T-helper 2 cell treated with Interferon-gamma antibody and Interleukin-4, amounts not matched to agents 100 ng/mL and 5 ng/mL, for 36 hours (primary cell): ENCODE results near the gene HDAC7. TPM values are rescaled to one million over a fixed set of nuclear protein-coding genes. Genes with fewer than 3 reads are reported as not detected.

Experiments used
- intact Hi-C: fragments of 100-400 bp; cut with micrococcal nuclease; formaldehyde crosslinking; loops from one replicate; pipeline ENCODE4 v1.15.1; 2023
- total RNA-seq: library from RNA; stranded (reverse); gene quantifications from 2 replicates; pipeline ENCODE4 v1.2.3, GENCODE V29; 2022

HDAC7 gene
- total RNA-seq, 1 donor from 2014 or later = 150 TPM

DNA sequence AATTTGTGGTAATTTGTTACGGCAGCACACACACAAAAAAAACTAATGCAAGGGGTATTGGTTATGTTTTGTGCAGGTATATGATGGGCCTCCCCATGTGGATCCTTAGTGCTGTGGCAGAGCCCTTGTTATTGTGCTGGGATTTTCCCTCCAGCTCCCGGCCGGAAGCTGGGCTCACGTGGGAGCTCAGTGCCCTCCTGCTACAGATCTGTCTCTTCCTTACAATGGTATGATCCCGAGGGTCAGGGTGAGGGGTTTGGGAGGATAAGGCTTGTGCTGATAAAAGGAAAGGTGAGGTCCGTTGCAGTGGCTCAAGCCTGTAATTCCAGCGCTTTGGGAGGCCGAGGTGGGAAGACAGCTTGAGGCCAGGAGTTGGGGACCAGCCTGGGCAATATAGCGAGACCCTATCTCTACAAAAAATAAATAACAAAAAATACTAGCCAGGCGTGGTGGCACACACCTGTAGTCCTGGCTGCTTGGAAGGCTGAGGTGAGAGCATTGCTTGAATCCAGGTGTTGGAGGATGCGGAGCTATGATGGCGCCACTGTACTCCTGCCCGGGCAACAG lies 47.5 kb downstream of the HDAC7 start:
- intact Hi-C loops = loop anchor here (2.0 kb wide), 1 partner anchor 41 kb away; no protein-coding TSS in a partner anchor

DNA sequence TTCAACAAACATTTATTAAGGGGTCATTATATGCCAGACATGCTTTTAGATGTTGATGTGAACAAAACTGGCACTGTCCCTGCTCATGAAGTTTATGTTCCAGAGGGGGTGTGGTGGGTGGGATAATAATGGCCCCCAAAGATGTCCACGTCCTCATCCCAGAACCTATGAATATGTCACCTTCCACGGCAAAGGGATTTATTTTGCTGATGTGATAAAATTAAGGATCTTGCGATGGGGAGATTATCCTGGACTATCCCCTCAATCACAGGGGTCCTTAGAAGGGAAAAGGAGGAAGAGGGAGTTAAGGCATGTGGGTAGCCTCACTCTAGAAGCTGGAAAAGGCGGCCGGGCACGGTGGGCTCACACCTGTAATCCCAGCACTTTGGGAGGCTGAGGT lies 48.4 kb downstream of the HDAC7 start:
- intact Hi-C loops = no loop called here

DNA sequence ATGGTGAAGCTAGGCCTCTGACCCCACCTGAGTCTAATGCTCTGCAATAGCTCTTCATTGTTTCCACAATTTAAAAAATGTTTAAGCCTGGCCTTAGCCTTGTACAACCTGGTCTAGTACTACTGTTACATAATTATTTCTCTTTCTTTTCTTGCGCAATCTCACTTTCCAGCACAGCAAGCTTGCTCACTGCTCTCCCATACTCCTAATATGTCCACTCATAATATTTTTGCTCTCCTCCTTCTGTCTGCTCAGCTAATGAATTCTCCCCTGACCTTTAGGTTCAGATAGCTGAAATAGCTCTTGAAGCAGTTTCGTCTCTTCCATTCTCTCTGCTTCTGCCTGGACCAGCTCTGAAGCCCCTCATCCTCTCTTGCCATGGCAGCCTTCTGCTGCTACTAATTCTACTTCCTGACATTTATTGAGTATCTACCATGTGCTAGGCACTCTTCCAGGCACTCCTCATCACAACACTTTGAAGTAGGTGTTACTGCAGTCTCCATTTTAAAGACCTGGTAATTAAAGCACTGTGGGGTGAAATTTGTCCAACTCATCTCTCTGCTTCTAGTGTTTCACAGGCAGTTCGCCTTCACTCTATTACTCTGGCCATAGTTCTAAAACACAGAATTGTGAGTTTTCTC lies 49.5 kb downstream of the HDAC7 start:
- intact Hi-C loops = no loop called here

DNA sequence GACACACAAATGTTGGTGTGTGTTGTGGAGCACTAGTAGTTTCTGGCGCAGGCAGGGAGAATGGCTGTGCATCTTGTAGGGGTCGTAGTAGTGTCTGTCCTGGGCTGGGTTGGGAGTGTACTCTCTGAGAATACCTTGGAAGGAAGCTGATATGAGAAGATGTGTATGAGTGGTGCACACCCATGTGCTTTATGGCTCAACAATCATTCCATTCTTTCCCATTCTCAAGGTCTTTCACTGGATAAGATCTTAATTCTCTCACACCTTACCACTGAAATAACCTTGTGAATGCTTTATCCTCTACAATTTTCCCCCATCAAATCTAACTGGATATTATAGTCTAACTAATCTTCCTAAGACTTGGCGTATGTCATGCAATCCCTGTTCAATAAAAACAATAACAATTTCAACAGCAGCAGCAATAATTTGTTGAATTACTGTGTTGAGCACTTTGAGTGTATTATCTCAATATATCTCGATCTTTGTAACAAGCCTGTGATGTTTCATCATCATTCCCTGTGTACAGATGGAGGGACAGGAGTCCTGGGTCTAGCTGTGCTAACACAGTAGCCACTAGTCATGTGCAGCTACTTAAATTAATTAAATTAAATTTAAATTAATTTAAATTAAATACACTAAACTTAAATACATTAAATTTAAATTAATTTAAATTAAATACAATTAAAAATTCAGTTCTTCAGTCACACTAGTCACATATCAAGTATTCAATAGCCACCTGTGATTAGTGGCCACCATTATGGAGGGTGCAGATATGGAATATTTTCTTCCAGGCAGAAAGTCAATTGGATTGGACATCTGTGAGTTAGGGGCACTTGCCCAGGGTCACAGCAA lies 50.2 kb downstream of the HDAC7 start:
- intact Hi-C loops = loop anchor here (5.0 kb wide), 1 partner anchor 117 kb away; no protein-coding TSS in a partner anchor

DNA sequence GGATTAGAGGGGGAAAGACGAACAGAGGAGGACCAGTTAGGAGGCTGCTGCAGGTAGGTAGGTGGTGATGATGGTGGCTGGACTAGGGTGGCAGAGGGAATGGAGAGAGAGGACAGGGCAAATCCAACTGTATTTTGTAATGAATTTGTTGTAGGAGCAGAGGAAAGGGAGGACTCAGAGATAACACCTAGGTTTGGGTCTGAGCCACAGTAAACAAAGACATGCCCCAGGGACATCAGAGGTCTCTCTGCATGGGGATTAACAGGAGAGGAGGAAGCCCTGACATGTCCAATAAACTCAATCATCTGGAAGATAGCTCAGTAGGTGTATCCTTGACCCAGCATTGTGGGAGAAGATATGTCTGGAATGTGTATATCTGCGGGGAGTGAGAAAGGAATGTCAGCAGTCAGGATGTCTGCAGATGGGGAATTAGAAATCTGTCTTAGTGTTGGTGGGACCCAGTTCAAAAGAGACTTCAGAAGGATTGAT lies 51.3 kb downstream of the HDAC7 start:
- intact Hi-C loops = loop anchor here (5.0 kb wide), 1 partner anchor 116 kb away; no protein-coding TSS in a partner anchor

DNA sequence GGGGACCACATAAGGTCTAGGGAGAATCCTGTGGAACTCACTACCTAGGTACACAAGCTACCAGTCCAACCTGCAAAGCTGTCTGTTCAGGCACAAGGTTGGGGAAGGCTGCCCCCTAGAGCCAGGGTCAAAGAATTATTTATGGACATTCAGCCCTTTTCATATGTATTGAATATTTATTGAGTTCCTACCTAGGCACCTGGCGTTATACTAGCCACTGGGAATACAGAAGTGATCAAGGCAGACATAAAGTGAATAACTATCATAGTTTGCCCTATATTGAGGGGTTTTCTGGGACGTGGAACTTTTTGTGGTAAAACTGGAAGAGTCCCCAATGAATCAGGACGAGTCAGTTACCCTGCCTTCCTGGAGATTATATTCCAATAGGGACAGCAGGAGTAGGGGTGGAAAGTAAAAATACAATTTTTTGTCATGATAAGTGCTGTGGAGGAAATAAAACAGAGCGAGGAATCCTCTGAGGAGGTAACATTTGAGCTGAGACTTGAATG lies 52.4 kb downstream of the HDAC7 start:
- intact Hi-C loops = loop anchor here (1.0 to 5.0 kb wide), 3 partner anchors 25 to 115 kb away; no protein-coding TSS in a partner anchor

DNA sequence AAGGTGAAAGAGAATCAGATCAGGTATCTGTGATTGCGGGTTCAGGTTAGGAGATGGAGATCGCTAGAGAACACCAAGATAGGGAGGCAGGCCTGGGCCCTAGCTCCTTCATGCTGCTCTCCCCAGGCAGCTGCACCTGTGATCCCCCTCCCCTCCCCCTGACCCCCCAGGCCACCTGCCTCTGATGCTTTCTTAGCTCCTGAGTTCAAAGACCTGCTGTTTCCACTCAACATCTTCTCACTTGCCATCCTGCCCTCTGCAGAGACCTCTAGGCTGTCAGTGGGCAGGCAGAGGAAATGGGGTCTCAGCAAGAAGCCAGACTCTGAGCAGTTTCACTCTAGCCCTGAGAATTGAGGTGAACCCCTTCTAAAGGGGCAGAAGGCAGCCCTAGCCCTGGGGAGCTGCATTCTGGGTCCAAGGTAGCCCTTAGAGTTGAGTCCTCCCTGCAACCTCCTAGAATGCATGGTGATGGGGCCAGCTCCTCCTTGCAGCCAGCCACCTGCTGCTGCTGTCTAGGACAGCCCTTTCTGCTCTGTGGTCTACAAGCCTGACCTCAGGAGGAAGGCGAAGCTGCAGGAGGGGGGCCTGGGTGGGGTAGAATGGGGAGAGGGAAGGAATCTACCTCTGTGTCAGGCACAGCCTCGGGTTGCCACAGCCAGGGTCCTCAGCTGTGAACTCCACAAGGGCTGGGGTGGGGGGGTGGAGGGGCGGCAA lies 53.0 kb downstream of the HDAC7 start:
- intact Hi-C loops = loop anchor here (1.0 to 5.0 kb wide), 3 partner anchors 24 to 114 kb away; no protein-coding TSS in a partner anchor

DNA sequence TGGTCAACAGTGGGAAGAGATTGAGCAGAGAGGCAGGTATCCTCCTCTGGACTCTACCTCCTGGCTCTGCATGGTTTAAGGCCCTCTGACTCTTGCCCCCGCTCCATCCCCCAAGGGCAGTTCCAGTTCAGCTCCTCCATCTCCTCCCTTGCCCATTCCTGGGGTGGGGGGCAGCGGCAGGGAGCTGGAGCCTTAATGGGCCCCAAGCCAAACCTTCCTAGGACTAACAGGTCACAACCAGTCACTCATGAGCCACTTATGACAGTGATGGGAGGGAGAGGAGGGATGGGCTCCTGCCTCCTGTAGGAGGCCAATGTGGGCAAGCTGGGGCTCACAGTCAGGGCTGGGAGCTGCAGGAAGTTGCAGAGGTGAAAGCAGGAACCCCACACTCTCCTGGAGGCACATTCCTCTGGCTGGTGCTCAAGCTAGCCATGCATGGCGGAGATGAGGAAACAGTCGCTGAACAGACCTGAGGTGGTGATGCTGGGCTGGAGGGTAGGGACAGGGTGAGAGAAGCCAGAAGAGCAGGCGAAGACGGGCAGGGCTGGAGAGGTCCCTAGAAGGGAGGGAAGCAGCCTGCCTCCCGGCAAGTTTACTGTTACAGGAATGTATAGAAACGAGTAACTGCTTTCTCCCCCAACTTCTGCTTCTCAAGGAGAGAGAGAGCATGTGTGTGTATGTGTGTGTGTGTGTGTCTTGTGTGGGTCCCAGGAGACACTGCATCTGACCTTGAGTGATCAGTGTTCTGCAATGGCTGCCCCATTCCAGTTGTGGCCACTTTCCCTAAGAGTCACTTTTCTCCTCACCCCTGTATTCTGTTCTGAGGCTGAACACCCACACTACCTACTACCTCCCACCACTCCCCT lies 56.0 kb downstream of the HDAC7 start:
- intact Hi-C loops = no loop called here

DNA sequence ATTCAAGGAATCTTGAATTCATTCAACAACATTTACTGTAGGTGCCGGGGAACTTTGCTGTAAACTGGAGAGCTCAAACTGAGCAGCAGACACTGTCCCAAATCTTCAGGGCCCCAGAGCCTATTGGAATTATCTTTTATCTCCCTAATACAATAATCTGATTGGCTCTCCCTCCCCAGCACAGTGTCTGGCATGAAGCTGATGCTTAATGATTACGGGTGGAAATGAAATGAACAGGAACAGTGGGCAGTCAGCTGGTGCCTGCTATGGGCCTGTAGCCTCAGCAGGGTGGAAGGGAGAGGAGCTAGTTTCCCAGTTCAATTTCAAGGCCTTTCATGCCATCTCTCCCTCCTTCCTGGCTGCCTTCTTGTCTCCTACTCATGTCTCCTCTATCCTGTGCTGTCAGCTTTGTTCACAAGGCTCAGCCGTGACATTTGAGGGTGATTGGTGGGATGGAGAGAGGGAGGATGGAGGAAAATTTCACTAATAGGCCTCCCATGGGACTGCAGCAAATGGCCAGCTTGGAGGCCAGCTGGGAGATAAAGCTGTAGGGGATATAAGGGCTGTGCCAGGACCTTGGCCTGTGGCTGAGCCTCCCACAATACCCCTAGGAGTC lies 56.7 kb downstream of the HDAC7 start:
- intact Hi-C loops = no loop called here

DNA sequence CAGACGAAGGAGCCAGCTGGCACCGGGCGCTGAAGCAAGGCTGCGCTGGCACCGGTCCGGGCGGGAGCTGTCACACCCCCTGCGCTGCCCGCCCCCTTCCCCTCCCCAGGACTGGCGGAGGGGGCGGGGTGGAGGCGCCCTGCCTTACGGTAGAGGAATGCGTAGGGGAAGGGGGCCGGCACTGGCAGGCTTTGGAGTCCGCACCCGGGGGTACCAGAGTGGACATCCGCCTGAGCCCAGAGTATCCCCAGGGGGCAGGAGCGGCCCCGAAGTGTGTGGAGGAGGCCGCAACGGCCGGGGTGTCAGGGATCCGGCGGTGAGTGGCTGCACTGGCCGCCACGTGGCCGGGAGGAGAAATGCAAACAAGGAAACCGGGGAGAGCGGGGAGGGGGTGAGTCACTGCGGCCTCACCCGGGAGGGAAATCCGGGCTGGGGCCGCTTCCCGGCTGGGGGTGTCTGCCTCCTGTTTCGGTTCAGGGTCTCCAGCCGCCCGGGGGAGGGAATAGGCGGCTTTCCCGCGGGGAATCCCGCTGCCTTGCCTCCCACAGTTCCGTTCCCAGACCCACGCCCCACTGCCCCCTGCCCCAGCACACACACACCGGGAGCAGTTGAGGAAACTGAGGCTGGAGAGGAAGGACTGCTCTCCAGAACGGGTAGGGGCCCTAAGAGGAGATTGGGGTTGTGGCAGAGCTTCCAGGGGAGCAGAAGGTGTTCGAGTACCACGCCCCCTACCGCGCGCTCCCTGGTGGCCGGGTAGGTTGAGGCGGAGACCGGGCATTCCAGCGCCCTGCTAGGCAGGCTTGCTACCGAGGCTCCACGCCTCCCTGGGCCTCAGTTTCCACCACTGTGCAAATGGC lies 60.6 kb downstream of the HDAC7 start, which contains the start of gene RAPGEF3:
RAPGEF3 (minus strand) TSS at position 47 of the 857 bp plus-strand sequence. CDS start 324 bp downstream, outside the sequence.
- intact Hi-C loops = loop anchor here (2.0 to 5.0 kb wide), 2 partner anchors 20 to 203 kb away; partner anchors contain the start of gene TMEM106C

DNA sequence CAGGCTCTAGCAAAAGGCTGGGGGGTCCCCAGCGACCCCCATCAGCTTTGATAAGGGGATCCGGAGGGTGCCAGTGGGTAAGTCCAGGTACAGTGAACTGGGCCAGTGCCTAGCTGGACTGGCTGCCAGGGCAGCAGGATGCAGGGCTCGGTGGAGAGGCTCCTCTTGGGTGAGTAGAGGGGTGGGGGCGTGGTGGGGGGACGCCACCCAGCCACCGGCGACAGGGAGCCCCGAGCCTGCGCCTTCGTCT lies 61.2 kb downstream of the HDAC7 start:
- intact Hi-C loops = loop anchor here (2.0 to 5.0 kb wide), 2 partner anchors 20 to 204 kb away; partner anchors contain the start of gene TMEM106C

DNA sequence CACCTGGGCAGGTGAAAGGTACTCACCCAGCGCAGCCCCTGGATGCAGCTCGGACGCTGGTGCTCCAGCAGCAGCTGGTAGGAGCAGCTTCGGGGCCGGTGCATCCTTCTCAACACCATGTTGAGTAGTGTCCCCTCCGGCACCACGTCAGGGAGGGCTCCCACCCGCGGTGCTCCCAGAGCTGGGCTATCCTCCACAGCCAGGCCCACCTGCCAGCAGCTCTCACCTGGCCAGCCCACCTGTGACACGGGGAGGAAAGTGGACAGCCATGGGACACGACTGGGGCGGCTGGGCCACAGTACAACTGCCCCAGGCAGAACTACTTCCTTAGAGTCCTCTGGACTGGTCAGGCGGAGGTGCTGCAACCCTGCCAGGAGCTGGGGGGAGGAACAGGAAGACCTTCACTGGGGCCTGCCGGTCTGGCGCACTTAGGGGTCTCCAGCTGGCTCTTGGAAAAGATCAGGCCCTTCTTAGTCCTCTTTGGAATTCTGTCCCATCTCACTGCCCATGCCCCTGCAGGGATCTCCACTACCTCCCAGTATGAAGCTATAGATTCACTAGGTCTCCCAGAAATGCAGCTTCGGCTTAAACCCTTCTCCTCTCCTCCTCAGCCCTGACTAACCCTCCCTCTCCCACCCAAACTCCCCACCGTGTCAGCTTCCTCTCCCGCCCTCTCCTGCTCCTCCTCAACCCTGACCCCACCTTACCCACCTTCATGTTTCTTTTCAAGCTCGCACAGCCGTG lies 61.7 kb downstream of the HDAC7 start:
- intact Hi-C loops = loop anchor here (2.0 to 5.0 kb wide), 2 partner anchors 21 to 204 kb away; partner anchors contain the start of gene TMEM106C

DNA sequence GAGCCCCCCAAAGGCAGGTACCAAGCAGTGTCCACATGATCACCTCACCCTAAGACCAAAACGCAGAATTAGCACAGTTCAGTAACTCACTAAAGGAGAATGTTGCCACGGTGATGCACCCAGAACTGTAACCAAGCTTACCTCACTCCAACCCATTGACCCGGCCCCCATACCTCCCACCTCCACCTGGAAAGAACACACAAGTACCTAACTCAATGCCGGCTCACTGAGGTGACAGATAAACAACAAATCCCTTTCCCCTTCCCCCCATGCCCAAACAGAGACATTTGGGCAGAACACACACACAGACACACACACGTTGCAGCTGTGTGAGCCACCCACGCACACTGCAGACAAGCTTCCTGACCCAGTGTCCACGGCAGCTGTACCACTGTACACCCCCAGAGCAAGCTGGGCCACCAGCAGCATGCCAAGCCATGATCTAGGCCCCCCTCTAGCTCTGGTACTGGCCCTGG lies 62.3 kb downstream of the HDAC7 start:
- intact Hi-C loops = loop anchor here (5.0 kb wide), 1 partner anchor 205 kb away; the partner anchor contains the start of gene TMEM106C

DNA sequence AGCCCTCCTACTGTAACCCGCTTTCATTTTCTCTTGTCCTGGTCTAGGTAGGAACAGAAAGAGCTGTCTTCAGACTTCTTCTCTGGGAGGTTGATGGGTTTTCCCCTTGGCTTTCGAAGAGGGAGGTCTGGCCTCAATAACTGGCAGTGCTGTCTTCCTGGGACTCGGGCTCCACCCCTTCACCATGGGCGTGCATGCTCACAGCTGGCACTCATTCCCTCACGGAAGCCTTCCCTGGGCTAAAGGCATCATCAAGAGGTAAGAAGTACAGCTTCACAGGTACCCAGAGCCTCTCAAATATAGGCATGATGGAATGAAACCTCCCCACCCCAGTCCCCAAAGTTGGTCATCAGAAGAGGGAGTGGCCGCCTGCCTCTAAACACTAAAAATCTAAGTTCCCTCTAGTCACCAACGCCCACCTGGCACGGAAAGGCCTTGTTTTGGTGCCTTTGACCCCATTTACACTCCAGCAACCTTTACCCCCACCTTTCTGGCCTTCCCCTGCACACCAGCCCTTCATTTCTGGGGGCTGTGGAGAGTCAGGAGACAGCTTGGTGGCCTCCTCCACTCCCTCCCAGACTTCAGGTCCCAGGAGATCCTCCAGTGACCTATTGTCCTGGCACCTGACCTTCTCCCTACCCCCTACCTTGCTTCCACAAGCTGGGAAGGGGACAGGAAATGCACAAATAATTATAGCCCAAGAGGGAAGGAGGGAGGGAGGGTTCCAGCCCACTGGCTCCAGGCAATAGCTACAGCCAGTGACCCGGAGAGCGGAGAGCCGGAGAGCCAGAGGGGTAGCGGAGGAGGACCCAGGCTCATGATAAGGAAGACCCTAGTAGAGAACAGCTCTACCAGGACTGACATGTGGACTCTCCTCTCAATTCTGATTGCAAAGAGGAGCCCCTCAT lies 63.8 kb downstream of the HDAC7 start:
- intact Hi-C loops = loop anchor here (5.0 kb wide), 1 partner anchor 206 kb away; the partner anchor contains the start of gene TMEM106C

DNA sequence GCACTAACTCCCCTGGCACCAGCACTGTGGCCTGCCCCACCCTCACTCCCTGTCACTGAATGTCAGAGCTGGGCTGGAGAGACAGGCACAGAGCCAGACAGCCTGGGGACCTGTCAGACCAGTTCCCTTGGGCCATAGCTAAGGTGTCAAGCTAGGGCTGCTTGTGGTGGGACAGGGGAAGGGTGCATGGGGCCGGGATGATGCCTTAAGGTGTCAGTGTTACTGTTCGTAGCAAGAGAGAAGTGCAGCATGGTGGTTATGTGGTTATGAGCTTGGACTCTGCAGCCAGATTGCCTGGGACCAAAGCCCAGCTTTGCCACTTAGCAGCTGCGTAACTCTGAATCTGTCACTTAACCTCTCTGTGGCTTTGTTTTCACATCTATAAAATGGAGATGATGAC lies 64.8 kb downstream of the HDAC7 start:
- intact Hi-C loops = loop anchor here (5.0 kb wide), 1 partner anchor 207 kb away; the partner anchor contains the start of gene TMEM106C

DNA sequence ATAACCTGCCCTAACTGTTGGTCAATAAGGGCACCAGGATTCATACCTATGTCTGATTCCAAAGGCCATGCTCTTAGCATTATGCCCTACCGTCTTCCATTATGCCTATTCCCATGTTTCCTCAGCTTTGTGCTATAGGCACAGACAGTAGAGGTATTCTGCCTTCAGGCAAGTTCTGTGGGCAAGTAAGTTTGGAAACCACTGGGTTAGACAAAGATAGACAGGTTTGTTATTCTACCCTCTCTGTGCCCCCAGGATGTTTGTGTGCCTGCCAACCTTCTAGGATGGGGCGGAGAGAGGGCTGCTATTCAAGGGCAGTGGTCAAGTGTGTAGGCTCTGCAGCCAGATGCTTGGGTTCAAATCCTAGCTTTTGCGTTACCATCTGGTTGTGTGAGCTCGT lies 65.6 kb downstream of the HDAC7 start:
- intact Hi-C loops = no loop called here
